Activated naive CD4-positive, alpha-beta T cell treated with anti-CD3 and anti-CD28 coated beads, Interleukin-2, amount 50 U/mL, for 16 hours (primary cell): ENCODE results near the gene KCNQ5.

Experiments used
- DNase-seq: peaks from one replicate; pipeline ENCODE4 v3.0.0-alpha.2; 2020

The KCNQ5 gene

DNA sequence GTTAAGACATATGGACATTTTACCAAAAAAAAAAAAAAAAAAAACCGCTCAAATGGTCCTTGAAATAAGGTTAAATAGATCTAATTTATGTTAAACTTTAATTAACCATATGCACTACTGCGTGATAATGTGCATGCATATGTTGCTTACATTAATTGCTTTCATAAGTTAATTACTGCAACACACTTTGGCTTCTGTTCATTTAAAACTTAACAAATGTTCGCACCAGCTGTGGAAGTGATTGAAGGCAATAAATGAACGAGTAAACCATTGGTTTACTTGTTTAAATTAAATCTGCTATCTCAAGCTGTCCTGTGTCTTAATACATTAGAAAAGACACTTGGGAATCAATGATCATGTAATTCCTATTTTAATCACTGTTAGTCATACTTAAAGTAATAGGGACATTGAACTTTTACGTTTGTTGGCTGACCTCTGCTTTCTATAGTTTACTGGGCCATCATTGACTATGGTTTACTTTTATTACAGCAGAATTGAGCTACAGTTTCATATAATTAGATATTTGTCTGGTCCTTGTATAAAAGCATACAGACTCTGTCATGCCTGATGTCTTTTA, 308.8 kb downstream of the KCNQ5 start:
- no peak for DNase-seq

DNA sequence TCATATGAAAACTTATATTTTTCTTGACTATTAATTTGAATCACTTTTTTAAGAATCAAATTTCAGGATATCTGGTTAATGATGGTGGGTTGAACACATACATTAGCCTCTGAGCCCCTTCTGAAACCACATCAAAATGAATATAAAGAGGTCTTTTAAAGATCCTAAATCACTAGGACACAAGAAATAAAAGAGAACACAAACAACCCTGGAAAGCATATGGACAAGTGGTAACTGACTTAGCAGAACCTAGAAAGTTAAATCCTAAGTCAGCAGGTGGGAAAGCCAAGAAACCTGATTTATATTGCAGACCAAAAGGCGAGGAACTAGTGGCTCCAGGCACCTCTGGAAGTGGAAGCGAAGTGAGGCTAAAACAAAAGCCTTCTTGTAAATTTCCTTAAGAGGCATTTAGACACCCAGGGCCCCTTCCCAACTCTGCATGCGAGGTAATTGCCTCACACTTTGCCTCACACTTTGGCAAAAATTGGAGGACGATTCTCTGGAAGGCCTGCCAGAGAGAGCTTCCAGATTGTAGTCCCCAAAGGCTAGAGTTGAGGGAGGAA, 309.5 kb downstream of the KCNQ5 start:
- DNase-seq: no peak

- DNase-seq: no peak
Observed at GRCh38 chr6:72933233-72933632, 311.4 kb downstream of the KCNQ5 start.

DNA sequence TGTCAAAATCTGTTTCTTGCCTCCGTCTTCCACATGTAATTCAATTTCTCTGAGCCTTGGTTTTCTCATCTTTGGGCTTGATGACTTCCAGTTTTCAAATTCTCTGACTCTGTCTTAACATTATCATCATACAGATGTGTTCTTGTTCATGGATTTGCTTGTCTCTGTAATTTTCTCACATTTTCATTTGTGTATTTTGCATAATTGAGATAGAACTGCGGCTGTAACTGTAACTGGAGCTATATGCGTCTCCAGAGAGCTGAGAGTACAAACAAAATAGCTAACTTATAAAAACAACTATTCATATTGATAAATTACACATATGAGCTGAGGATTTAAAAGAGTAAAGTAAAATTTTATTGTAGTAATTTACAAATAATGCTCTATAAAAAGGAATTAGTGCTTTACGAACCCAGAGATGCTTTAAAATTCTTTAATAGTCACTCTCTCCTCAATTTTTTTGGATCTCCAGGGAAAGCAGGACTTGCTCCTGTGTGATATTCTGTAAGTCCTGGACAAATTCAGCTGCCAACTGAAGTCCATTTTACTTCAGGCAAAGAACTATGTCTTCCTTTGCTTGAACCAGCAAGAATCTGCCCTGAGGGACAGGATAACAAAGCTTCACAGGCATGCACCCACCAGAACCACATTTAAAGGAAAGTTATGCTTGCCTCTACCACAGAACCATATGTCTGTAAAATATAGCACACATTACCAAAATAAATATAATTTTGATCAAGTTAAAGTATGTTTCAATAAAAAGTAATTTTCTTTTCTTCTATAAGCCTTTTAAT, 315.1 kb downstream of the KCNQ5 start:
- no peak for DNase-seq

- DNase-seq: no peak
Observed at GRCh38 chr6:72938104-72938503, 316.2 kb downstream of the KCNQ5 start.

DNA sequence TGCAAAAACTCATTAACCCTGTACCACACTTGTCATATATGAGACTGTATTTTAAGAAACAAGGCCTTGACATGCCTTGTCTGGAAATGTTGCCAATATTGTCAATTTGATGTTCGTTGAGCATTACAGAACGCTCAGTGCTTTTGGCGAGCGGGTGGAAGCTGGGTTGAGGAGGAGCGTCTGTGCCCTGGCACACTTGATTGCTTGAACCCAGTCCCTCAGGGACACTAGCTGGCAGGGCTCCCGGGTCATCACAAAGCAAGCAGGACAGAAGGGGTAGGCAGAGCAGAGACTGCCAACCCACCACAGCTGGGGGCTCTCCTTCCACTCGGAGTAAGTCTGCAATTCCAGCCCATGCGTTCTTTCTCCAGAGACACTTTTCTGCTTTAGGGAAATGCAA, 317.1 kb downstream of the KCNQ5 start:
- no peak for DNase-seq

DNA sequence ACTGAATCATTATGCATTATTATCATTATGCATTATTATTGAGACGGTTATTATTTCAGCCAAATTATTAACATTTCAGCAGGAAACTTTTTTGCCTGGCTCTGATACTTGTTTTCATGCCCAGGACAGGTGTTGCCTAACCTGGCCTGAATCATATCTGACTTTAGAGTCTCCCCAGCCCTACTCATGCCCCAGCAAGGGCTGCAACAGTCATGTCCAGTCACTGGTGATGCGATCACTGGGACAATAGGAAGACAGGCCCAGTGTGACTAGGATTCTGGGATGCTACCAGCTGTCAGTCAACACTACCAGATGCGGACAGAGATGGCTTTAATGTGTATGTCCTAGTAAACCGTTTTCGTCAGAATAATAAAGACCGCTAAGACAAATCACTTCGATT, 318.4 kb downstream of the KCNQ5 start:
- no peak for DNase-seq

GRCh38 chr6:72941263-72941662, 319.4 kb downstream of the KCNQ5 start:
- no peak for DNase-seq

DNA sequence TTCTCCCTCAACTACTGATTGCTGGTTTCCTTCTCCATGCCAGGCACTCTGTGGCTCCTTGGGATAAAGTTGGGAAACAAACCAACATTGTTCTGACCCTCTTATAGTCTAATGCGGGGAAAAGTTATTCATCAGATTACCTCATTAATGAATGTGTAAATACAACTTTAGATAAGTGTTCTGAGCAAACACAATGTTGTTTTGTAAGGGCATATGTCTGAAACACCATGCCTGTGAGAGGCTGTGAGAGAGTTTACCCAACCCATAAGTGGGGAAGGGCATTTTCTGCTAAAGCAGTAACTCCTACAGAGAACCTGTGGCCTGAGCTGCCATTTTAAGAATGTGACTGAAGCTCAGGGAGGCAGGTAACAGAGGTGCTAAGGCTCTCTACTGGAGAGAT, 319.9 kb downstream of the KCNQ5 start:
- DNase-seq: no peak

DNA sequence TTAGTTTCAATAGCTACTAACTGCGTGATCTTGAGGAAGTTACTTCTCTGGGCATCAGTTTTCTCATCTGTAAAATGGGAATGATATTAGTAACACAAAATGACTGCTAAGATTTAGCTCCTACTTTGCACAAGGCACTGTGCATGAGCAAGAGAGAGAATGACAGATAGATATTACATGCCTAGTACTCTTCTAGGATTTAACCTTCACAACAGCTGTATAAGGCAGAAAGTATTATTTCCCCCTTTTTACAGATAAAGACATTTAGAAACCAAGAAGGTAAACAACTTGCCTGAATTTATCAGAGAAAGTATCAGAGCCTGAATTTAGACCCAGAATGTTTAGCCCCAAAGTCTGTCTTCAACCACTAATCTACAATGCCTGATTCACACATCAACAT, 321.8 kb downstream of the KCNQ5 start:
- DNase-seq: no peak

GRCh38 chr6:72944660-72945059, 322.8 kb downstream of the KCNQ5 start:
- no peak for DNase-seq

GRCh38 chr6:72946774-72947173, 324.9 kb downstream of the KCNQ5 start:
- no peak for DNase-seq

DNA sequence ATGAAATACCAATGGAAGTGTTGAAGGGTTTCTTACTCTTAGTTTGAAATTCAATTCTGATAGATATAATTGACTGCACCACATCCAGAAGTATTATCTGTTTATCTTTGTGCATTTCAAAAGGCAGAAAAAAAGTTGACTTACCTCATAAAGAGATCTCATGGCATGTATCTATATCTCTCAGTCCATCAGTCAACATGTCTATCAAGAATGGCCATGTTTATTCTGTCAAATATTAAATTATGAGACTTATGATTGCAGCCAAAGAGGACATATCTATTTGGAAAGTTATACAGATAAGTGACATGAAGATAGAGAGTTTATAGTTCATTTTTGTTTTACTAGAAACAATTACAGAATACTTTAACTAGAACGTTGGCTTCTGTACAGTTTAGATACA, 325.7 kb downstream of the KCNQ5 start:
- DNase-seq: no peak

- no peak for DNase-seq
Observed at GRCh38 chr6:72948153-72948552, 326.3 kb downstream of the KCNQ5 start.

DNA sequence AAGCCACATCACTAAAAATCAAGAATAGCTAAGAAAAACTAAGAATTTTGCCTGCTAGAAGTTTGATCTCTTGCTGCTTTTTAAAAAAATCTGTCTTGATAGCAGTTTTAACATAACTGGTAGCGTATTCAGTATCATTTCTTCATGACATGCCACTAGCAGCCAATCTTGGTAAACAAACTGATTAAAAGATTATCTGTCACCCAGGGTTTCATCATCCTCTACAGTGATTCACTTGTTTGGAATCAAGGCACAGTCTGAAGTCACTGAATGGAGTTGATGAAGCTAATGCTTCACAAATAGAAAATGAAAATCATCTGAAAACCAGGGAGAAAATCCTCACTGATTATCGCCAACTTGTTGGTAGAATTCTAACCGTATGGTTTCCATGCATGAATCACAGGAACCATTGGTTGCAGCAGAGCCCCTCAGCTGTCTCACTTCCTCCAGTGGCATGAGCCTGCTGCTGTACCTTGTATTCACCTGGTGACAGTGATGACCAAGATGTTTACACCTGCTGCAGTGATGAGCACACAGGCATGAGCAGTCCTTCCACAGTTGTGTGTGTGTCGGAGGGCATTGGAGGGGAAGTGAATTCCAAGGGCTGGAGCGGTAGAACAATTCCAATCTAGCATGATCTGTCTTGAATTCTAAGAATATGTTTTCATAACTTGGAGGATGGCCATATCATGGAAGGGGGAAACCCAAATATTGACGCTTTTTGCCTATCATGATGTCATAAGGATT, 328.4 kb downstream of the KCNQ5 start:
- no peak for DNase-seq

GRCh38 chr6:72952808-72953630, 331.2 kb downstream of the KCNQ5 start:
- DNase-seq: no peak

GRCh38 chr6:72953971-72954381, 332.1 kb downstream of the KCNQ5 start:
- no peak for DNase-seq

DNA sequence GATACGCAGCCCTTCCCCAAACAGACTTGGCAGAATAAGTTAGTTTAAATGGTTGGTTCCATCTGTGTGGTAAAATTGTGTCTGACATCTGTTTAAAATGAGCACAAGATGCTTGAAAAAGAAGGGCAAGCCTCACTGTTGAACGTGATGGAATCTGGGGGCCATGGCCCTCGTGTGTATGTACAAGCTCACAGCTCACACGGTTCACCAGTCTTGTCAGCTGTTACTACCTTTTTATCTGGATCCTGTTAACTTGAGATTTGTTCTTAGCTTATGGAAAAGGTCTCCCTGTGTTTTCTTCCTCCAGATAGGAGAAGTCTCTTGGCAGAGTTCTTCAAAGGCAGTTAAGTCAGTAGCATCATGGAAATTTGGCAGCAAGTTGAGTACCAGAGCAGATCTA, 332.9 kb downstream of the KCNQ5 start:
- DNase-seq: no peak

- DNase-seq: no peak
Observed at GRCh38 chr6:72955666-72956065, 333.8 kb downstream of the KCNQ5 start.

- no peak for DNase-seq
Observed at GRCh38 chr6:72956272-72956671, 334.4 kb downstream of the KCNQ5 start.

DNA sequence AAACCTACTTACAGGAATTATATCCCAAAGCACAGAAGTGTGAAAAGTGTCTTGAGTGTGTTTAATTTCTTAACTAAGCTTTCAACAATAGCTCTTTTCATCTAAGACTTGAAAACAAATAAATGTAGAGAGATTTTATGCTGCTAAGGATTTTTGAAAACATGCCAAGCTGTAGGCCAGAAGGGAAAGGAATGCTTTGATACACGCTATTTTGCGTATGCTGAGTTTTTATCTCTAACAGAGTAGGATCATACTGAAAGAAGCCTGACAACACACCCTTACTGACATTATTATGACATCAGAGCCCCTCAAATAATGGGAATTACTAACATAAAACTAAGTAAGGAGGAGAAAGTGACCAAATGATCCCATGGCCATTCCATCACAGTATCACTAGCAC, 338.0 kb downstream of the KCNQ5 start:
- no peak for DNase-seq

DNA sequence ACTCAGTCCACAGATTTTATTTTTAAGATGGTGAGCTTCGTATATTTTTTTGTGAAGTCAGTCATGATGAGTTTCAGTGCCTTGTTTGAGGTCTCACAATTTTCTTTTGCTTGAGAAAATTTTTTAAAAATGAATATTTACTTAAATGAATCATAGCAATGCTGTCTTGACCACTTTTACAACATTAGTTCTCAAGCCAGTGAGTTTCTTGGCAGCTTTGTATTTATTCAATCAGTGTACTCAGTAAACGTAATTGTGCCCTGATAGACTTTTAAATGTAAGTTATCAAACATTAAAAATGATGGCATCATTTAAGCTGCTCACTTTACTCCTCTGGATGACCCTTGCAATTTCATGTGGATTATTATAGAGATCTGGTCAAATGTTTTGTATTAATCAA, 342.1 kb downstream of the KCNQ5 start:
- no peak for DNase-seq
